Neural cell (in vitro differentiated cells): ENCODE measurements around the gene KCTD10. TPM values are rescaled to one million over a fixed set of nuclear protein-coding genes. Genes with fewer than 3 reads are reported as not detected.
"Not testable (repeated sequence)": the region's sequence is repeated elsewhere in the genome, so short reads cannot be mapped to it uniquely, and the experiment has no call there.

Source experiments
- H2AFZ ChIP-seq: fragments of 200-600, 300-800 bp; sonication (generic), shearing (Covaris generic); 2 replicates; pipeline ENCODE4 v1.6.0; 2014; ENCODE audit warnings: low read depth, mild to moderate bottlenecking, antibody characterized with exemption, low read length, moderate library complexity
- H3F3A ChIP-seq: fragments of 200-600 bp; shearing (Covaris generic); 2 replicates; pipeline ENCODE4 v1.6.1; 2016; ENCODE audit warnings: mild to moderate bottlenecking, moderate library complexity, mixed read lengths, antibody characterized with exemption, low read length; ENCODE audit not compliant: insufficient read depth, poor library complexity, severe bottlenecking
- H3K27ac ChIP-seq: fragments of 200-600, 300-800 bp; sonication (generic), shearing (Covaris generic); 2 replicates; pipeline ENCODE4 v1.5.1; 2014; ENCODE audit warnings: mild to moderate bottlenecking, low read length, moderate library complexity
- H3K27me3 ChIP-seq: fragments of 300-800, 200-600 bp; sonication (generic), shearing (Covaris generic); 2 replicates; pipeline ENCODE4 v1.6.0; 2014; ENCODE audit warnings: mild to moderate bottlenecking, low read depth, low read length, moderate library complexity; ENCODE audit not compliant: insufficient read depth
- H3K36me3 ChIP-seq: fragments of 300-800, 200-600 bp; sonication (generic), shearing (Covaris generic); 2 replicates; pipeline ENCODE4 v1.5.1; 2014; ENCODE audit warnings: mild to moderate bottlenecking, antibody characterized with exemption, low read length, moderate library complexity; ENCODE audit not compliant: insufficient read depth
- H3K4me2 ChIP-seq: fragments of 300-800, 200-600 bp; sonication (generic), shearing (Covaris generic); 2 replicates; pipeline ENCODE4 v1.6.0; 2014; ENCODE audit warnings: mild to moderate bottlenecking, low read length
- H3K4me3 ChIP-seq: fragments of 300-800, 200-600 bp; sonication (generic), shearing (Covaris generic); 2 replicates; pipeline ENCODE4 v1.5.1; 2014; ENCODE audit warnings: mild to moderate bottlenecking, low read length, moderate library complexity
- H3K79me2 ChIP-seq: fragments of 200-600 bp; shearing (Covaris generic); replicated peaks from 2 replicates; pipeline ENCODE4 v1.6.0; 2014; ENCODE audit warnings: mild to moderate bottlenecking, low read length, moderate library complexity; ENCODE audit not compliant: insufficient read depth
- H3K9ac ChIP-seq: fragments of 300-800, 200-600 bp; sonication (generic), shearing (Covaris generic); 2 replicates; pipeline ENCODE4 v1.6.1; 2016; ENCODE audit warnings: mild to moderate bottlenecking, low read length, mixed read lengths
- H3K9me2 ChIP-seq: fragments of 200-600 bp; shearing (Covaris generic); 2 replicates; pipeline ENCODE4 v1.6.1; 2016; ENCODE audit warnings: mild to moderate bottlenecking, low read length, mixed read lengths; ENCODE audit not compliant: insufficient read depth
- H3K9me3 ChIP-seq: fragments of 200-600, 300-800 bp; sonication (generic), shearing (Covaris generic); 2 replicates; pipeline ENCODE4 v1.6.1; 2016; ENCODE audit warnings: mild to moderate bottlenecking, mixed run types, low read length, moderate library complexity, mixed read lengths
- H4K20me1 ChIP-seq: fragments of 200-600 bp; shearing (Covaris generic); 2 replicates; pipeline ENCODE4 v1.6.1; 2016; ENCODE audit warnings: mild to moderate bottlenecking, mixed run types; ENCODE audit not compliant: insufficient read depth
- EP300 ChIP-seq: fragments of 450-650 bp; conservative IDR thresholded peaks from 2 replicates; pipeline ENCODE4 v1.6.1; 2014; ENCODE audit warnings: antibody characterized with exemption, mild to moderate bottlenecking, moderate library complexity; ENCODE audit not compliant: poor library complexity, severe bottlenecking
- EZH2 ChIP-seq: fragments of 200-600, 300-800 bp; shearing (Covaris generic), sonication (generic); IDR thresholded peaks from 2 replicates; pipeline ENCODE4 v1.6.1; 2014; ENCODE audit warnings: antibody characterized with exemption, low read length, borderline replicate concordance, mild to moderate bottlenecking; ENCODE audit not compliant: insufficient read depth, poor library complexity, severe bottlenecking
- MXI1 ChIP-seq: fragments of 450-650 bp; conservative IDR thresholded peaks from 2 replicates; pipeline ENCODE4 v1.6.1; 2014; ENCODE audit warnings: antibody characterized with exemption, mild to moderate bottlenecking; ENCODE audit not compliant: poor library complexity, severe bottlenecking
- POLR2AphosphoS5 ChIP-seq: IDR thresholded peaks from 2 replicates; pipeline ENCODE4 v1.6.1; 2012
- RAD21 ChIP-seq: fragments of 450-650 bp; conservative IDR thresholded peaks from 2 replicates; pipeline ENCODE4 v1.6.1; 2014; ENCODE audit warnings: antibody characterized with exemption, mild to moderate bottlenecking, moderate library complexity
- SMC3 ChIP-seq: fragments of 450-650 bp; conservative IDR thresholded peaks from 2 replicates; pipeline ENCODE4 v1.6.1; 2014; ENCODE audit warnings: antibody characterized with exemption, mild to moderate bottlenecking, moderate library complexity; ENCODE audit not compliant: poor library complexity
- TAF1 ChIP-seq: IDR thresholded peaks from 2 replicates; pipeline ENCODE4 v1.6.1; 2012; ENCODE audit warnings: low read depth
- polyA plus RNA-seq: library from polyadenylated mRNA; depleted of rRNA; stranded (reverse); fragments of >200 nt; gene quantifications from 2 replicates; pipeline ENCODE4 v1.2.3, GENCODE V29; 2014
- TF ChIP-seq, protein P1 (sequence below): fragments of 450-650 bp; IDR thresholded peaks from 2 replicates; pipeline ENCODE4 v1.5.1; 2014; ENCODE audit warnings: antibody characterized with exemption, mild to moderate bottlenecking, moderate library complexity; ENCODE audit not compliant: poor library complexity, severe bottlenecking
- TF ChIP-seq, protein P2 (sequence below): IDR thresholded peaks from 2 replicates; pipeline ENCODE4 v1.6.1; 2012; ENCODE audit warnings: borderline replicate concordance

KCTD10 gene
- polyA plus RNA-seq, 1 donor from 2014 or later: 69.4 TPM

DNA sequence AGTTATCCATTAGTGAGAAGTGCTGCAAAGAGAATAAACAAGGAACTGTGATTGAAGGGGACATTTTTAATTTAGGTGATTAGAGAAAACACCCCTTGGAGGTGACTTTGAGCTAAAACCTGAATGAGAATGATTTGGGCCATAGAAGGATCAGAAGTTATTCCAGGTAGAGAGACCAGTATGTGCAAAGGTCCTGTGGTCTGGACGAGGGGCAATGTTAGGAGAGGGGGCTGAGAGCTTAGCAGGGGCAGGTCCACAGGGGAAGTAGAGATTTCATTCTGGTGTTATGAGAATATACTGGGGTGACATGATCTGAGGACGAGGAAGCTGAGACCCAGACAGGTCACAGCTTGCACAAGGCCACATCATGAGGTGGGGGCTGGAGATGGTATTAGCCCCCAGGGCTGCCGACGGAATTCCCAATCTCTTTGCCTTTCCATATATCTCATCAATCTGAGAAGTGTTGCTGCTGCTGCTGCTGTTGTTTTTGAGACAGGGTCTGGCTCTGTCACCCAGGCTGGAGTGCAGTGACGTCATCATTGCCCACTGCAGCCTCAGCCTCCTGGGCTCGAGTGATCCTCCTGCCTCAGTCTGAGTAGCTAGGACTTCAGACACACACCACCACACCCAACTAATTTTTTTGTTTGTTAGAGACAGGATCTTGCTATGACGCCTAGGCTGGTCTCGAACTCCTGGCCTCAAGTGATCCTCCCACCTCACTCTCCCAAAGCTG is 55.6 kb downstream of the KCTD10 start:
- no peaks in the 10 kb centered on the region for H3K27me3 ChIP-seq
- no peak overlapping the region for H3K4me3 ChIP-seq
- TF ChIP-seq EP300: no peak
- TF ChIP-seq EZH2: no peak
- no peak for TF ChIP-seq SMC3
- TF ChIP-seq, protein P1, sequence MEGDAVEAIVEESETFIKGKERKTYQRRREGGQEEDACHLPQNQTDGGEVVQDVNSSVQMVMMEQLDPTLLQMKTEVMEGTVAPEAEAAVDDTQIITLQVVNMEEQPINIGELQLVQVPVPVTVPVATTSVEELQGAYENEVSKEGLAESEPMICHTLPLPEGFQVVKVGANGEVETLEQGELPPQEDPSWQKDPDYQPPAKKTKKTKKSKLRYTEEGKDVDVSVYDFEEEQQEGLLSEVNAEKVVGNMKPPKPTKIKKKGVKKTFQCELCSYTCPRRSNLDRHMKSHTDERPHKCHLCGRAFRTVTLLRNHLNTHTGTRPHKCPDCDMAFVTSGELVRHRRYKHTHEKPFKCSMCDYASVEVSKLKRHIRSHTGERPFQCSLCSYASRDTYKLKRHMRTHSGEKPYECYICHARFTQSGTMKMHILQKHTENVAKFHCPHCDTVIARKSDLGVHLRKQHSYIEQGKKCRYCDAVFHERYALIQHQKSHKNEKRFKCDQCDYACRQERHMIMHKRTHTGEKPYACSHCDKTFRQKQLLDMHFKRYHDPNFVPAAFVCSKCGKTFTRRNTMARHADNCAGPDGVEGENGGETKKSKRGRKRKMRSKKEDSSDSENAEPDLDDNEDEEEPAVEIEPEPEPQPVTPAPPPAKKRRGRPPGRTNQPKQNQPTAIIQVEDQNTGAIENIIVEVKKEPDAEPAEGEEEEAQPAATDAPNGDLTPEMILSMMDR: no peak
- no peak for TF ChIP-seq POLR2AphosphoS5
- no peak for TF ChIP-seq RAD21
- TF ChIP-seq TAF1: no peak
- no peak for TF ChIP-seq MXI1
- TF ChIP-seq, protein P2, sequence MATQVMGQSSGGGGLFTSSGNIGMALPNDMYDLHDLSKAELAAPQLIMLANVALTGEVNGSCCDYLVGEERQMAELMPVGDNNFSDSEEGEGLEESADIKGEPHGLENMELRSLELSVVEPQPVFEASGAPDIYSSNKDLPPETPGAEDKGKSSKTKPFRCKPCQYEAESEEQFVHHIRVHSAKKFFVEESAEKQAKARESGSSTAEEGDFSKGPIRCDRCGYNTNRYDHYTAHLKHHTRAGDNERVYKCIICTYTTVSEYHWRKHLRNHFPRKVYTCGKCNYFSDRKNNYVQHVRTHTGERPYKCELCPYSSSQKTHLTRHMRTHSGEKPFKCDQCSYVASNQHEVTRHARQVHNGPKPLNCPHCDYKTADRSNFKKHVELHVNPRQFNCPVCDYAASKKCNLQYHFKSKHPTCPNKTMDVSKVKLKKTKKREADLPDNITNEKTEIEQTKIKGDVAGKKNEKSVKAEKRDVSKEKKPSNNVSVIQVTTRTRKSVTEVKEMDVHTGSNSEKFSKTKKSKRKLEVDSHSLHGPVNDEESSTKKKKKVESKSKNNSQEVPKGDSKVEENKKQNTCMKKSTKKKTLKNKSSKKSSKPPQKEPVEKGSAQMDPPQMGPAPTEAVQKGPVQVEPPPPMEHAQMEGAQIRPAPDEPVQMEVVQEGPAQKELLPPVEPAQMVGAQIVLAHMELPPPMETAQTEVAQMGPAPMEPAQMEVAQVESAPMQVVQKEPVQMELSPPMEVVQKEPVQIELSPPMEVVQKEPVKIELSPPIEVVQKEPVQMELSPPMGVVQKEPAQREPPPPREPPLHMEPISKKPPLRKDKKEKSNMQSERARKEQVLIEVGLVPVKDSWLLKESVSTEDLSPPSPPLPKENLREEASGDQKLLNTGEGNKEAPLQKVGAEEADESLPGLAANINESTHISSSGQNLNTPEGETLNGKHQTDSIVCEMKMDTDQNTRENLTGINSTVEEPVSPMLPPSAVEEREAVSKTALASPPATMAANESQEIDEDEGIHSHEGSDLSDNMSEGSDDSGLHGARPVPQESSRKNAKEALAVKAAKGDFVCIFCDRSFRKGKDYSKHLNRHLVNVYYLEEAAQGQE: no peak
- H4K20me1 ChIP-seq: no peaks in the 10 kb centered on the region
- no peaks in the 10 kb centered on the region for H3F3A ChIP-seq
- H3K79me2 ChIP-seq: no peaks in the 10 kb centered on the region
- no peaks in the 10 kb centered on the region for H3K36me3 ChIP-seq
- no peak overlapping the region for H3K9ac ChIP-seq
- H3K9me2 ChIP-seq: no peaks in the 10 kb centered on the region
- no peaks in the 10 kb centered on the region for H3K9me3 ChIP-seq
- H2AFZ ChIP-seq: no peak overlapping the region
- no peak overlapping the region for H3K4me2 ChIP-seq
- H3K27ac ChIP-seq: no peak overlapping the region

DNA sequence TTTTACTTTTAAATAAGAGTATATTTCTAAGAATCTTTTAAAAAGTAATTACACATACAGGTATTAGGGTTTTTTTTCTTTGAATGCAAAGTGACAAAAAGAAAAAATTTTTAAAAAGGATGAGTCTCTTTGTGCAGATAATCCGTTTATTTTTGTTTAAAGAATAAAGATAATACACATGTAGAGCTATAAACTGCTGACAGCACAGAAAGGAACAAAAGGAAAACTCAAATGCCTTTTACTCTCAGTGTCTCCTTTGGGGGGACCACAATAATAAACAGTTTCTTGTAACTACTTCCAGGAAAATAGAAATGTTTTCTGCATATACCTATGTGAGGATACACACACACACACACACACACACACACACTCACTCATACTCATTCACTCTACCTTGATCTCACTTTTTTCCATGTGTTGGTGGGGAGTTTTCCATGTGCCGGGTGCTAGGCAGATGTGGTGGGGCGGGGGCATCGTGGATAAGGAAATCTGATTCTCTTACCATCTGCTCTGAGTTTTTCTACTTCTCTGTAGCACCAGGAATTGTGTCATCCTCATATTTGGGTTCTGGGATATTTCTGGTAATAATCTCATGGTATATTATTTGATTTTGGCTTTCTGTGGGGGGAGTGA is 58.1 kb downstream of the KCTD10 start:
- Histone ChIP-seq H3K27ac (no peak overlapping the region), H3K9ac (no peak overlapping the region), H3K4me3 (no peak overlapping the region), H3K27me3 (no peaks in the 10 kb centered on the region), H4K20me1 (no peaks in the 10 kb centered on the region), H3K9me3 (no peaks in the 10 kb centered on the region), H3F3A (no peaks in the 10 kb centered on the region), H3K79me2 (no peaks in the 10 kb centered on the region), H3K36me3 (no peaks in the 10 kb centered on the region), H3K4me2 (no peak overlapping the region), H2AFZ (no peak overlapping the region), H3K9me2 (no peaks in the 10 kb centered on the region)
- TF ChIP-seq, protein P2: no peak
- TF ChIP-seq EP300: no peak
- TF ChIP-seq, protein P1: no peak
- TF ChIP-seq SMC3: no peak
- no peak for TF ChIP-seq EZH2
- TF ChIP-seq TAF1: no peak
- no peak for TF ChIP-seq RAD21

DNA sequence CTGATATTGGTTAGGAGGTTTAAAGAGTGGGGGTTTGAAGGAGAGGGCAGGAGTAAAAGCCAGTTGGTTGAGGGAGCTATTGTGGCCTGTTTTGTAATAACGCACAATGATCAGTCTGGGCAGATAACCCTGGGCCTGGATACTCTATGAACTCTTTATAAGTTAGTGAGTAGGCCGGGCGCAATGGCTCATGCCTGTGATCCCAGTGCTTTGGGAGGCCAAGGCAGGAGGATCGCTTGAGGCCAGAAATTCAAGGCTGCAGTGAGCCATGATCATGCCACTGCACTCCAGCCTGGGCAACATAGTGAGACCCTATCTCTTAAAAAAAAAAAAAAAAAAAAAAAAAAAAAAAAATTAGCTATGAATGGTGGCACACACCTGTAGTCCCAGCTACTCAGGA is 71.0 kb downstream of the KCTD10 start:
- not testable (repeated sequence) for H3K9me3 ChIP-seq, H4K20me1 ChIP-seq, H3K4me2 ChIP-seq, H3K79me2 ChIP-seq, H3K4me3 ChIP-seq, H3K27ac ChIP-seq, H2AFZ ChIP-seq, H3K9me2 ChIP-seq, H3K36me3 ChIP-seq, H3K27me3 ChIP-seq, H3K9ac ChIP-seq, H3F3A ChIP-seq
